ENCODE results near the gene KRT86.

Gene KRT86

GRCh38 chr12:52316290-52316689 lies 41.8 kb downstream of the KRT86 start:
- no peaks in the 10 kb centered on the region for H3K36me3 ChIP-seq (replicated peaks; ENCODE audit: low read depth, low read length)
- TF ChIP-seq EZH2phosphoT487 (IDR thresholded peaks at IDR 0.05; ENCODE audit: low read depth): no peak
- TF ChIP-seq, protein P1, sequence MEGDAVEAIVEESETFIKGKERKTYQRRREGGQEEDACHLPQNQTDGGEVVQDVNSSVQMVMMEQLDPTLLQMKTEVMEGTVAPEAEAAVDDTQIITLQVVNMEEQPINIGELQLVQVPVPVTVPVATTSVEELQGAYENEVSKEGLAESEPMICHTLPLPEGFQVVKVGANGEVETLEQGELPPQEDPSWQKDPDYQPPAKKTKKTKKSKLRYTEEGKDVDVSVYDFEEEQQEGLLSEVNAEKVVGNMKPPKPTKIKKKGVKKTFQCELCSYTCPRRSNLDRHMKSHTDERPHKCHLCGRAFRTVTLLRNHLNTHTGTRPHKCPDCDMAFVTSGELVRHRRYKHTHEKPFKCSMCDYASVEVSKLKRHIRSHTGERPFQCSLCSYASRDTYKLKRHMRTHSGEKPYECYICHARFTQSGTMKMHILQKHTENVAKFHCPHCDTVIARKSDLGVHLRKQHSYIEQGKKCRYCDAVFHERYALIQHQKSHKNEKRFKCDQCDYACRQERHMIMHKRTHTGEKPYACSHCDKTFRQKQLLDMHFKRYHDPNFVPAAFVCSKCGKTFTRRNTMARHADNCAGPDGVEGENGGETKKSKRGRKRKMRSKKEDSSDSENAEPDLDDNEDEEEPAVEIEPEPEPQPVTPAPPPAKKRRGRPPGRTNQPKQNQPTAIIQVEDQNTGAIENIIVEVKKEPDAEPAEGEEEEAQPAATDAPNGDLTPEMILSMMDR (IDR thresholded peaks at IDR 0.05; ENCODE audit: low read depth, low read length): no peak
- no peaks in the 10 kb centered on the region for H4K20me1 ChIP-seq (ENCODE audit: insufficient read depth, low read length)
- H3K27ac ChIP-seq (ENCODE audit: low read length): no peak overlapping the region
- no peaks in the 10 kb centered on the region for H3K9me3 ChIP-seq (ENCODE audit: insufficient read depth, low read length)
- no peak overlapping the region for H3K9ac ChIP-seq (ENCODE audit: low read length)
- H3K4me1 ChIP-seq (ENCODE audit: low read length): no peaks in the 10 kb centered on the region
- no peak overlapping the region for H3K4me3 ChIP-seq (ENCODE audit: low read length)
- no peak overlapping the region for H3K4me2 ChIP-seq (ENCODE audit: low read length)
- peaks cover 44% of the 10 kb centered on the region for H3K27me3 ChIP-seq (ENCODE audit: low read depth, low read length)
- no peaks in the 10 kb centered on the region for H3K79me2 ChIP-seq (ENCODE audit: low read length)
- no peak overlapping the region for H2AFZ ChIP-seq (ENCODE audit: low read depth, low read length)

DNA sequence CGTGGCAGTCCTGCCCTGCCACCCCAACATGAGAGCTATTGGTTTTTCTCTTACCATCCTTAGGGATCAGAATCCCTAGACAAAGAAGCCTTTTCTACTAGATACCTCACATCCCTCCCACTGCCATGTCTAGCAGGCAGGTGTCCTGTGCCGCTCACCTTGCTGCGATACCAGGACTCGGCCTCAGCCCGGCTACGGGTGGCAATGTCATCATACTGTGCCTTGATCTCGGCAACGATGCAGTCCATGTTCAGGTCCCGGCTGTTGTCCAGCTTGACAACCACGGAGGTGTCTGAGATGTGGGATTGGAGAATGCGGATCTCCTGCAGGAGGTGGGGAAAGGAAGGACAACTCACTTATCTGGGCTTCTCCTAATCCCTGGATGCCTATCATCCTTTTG lies 42.3 kb downstream of the KRT86 start:
- no peaks in the 10 kb centered on the region for H3K36me3 ChIP-seq (replicated peaks; ENCODE audit: low read depth, low read length)
- no peaks in the 10 kb centered on the region for H3K79me2 ChIP-seq (ENCODE audit: low read length)
- no peak for TF ChIP-seq EZH2phosphoT487 (IDR thresholded peaks at IDR 0.05; ENCODE audit: low read depth)
- TF ChIP-seq, protein P1 (IDR thresholded peaks at IDR 0.05; ENCODE audit: low read depth, low read length): no peak
- no peak overlapping the region for H3K27ac ChIP-seq (ENCODE audit: low read length)
- peaks cover 46% of the 10 kb centered on the region for H3K27me3 ChIP-seq (ENCODE audit: low read depth, low read length)
- no peak overlapping the region for H3K9ac ChIP-seq (ENCODE audit: low read length)
- no peaks in the 10 kb centered on the region for H3K4me1 ChIP-seq (ENCODE audit: low read length)
- H3K4me2 ChIP-seq (ENCODE audit: low read length): no peak overlapping the region
- H4K20me1 ChIP-seq (ENCODE audit: insufficient read depth, low read length): no peaks in the 10 kb centered on the region
- H3K9me3 ChIP-seq (ENCODE audit: insufficient read depth, low read length): no peaks in the 10 kb centered on the region
- no peak overlapping the region for H3K4me3 ChIP-seq (ENCODE audit: low read length)
- H2AFZ ChIP-seq (ENCODE audit: low read depth, low read length): no peak overlapping the region

GRCh38 chr12:52317468-52318052 lies 43.1 kb downstream of the KRT86 start:
- Histone ChIP-seq H3K27ac (ENCODE audit: low read length) (no peak overlapping the region), H3K9me3 (ENCODE audit: insufficient read depth, low read length) (no peaks in the 10 kb centered on the region), H3K79me2 (ENCODE audit: low read length) (no peaks in the 10 kb centered on the region), H3K27me3 (ENCODE audit: low read depth, low read length) (peaks cover 46% of the 10 kb centered on the region), H3K4me3 (ENCODE audit: low read length) (no peak overlapping the region), H3K4me1 (ENCODE audit: low read length) (no peaks in the 10 kb centered on the region), H2AFZ (ENCODE audit: low read depth, low read length) (no peak overlapping the region), H3K4me2 (ENCODE audit: low read length) (no peak overlapping the region), H3K36me3 (replicated peaks; ENCODE audit: low read depth, low read length) (no peaks in the 10 kb centered on the region), H3K9ac (ENCODE audit: low read length) (no peak overlapping the region), H4K20me1 (ENCODE audit: insufficient read depth, low read length) (no peaks in the 10 kb centered on the region)
- no peak for TF ChIP-seq EZH2phosphoT487 (IDR thresholded peaks at IDR 0.05; ENCODE audit: low read depth)
- TF ChIP-seq, protein P1 (IDR thresholded peaks at IDR 0.05; ENCODE audit: low read depth, low read length): no peak

- Histone ChIP-seq H3K27ac (ENCODE audit: low read length) (no peak overlapping the region), H3K36me3 (replicated peaks; ENCODE audit: low read depth, low read length) (no peaks in the 10 kb centered on the region), H4K20me1 (ENCODE audit: insufficient read depth, low read length) (no peaks in the 10 kb centered on the region), H3K9me3 (ENCODE audit: insufficient read depth, low read length) (no peaks in the 10 kb centered on the region), H3K27me3 (ENCODE audit: low read depth, low read length) (peaks cover 46% of the 10 kb centered on the region), H3K4me1 (ENCODE audit: low read length) (no peaks in the 10 kb centered on the region), H3K79me2 (ENCODE audit: low read length) (no peaks in the 10 kb centered on the region), H3K4me3 (ENCODE audit: low read length) (no peak overlapping the region), H3K9ac (ENCODE audit: low read length) (no peak overlapping the region), H2AFZ (ENCODE audit: low read depth, low read length) (no peak overlapping the region), H3K4me2 (ENCODE audit: low read length) (no peak overlapping the region)
- TF ChIP-seq, protein P1 (IDR thresholded peaks at IDR 0.05; ENCODE audit: low read depth, low read length): no peak
- no peak for TF ChIP-seq EZH2phosphoT487 (IDR thresholded peaks at IDR 0.05; ENCODE audit: low read depth)
Measured at GRCh38 chr12:52318241-52318990, 44.0 kb downstream of the KRT86 start.

Data from OCI-LY3 (cell line).